ENCODE measurements around the gene TULP1. TPM values are rescaled to one million over a fixed set of nuclear protein-coding genes. Genes with fewer than 3 reads are reported as not detected.

The TULP1 gene
- total and polyA plus RNA-seq, 2 of the 13 experiments (the other 11 are each of a cell fraction or from before 2014, with no cell fraction given), result not detected

- TF ChIP-seq RFXAP (CRISPR knock-in tag; IDR thresholded peaks at IDR 0.05; ENCODE audit: borderline replicate concordance) (peak; percentile 54; the same call in 1 of the 2 replicates), ZNF451 (CRISPR knock-in tag; IDR thresholded peaks at IDR 0.05) (no peak), SAFB2 (CRISPR knock-in tag; IDR thresholded peaks at IDR 0.05; ENCODE audit: borderline replicate concordance, low read depth) (peak; percentile 50; the same call in 1 of the 2 replicates), ZNF878 (CRISPR knock-in tag; IDR thresholded peaks at IDR 0.05) (no peak), TSC22D2 (CRISPR knock-in tag; IDR thresholded peaks at IDR 0.05; ENCODE audit: borderline replicate concordance) (no peak), ZNF687 (CRISPR knock-in tag; IDR thresholded peaks at IDR 0.05) (peak; percentile 83), RARG (CRISPR knock-in tag; IDR thresholded peaks at IDR 0.05; ENCODE audit: low read depth) (no peak), ASH2L (IDR thresholded peaks at IDR 0.05; ENCODE audit: insufficient read length, low read depth, low read length) (peak; percentile 57), SIN3A (IDR thresholded peaks at IDR 0.05; ENCODE audit: borderline replicate concordance, low read depth, low read length) (0 out of 2 replicates have a peak, but pooled peaks have one; percentile 33), ZNF331 (CRISPR knock-in tag; IDR thresholded peaks at IDR 0.05) (peak; percentile 30; the same call in 1 of the 2 replicates), KMT2A (CRISPR knock-in tag; IDR thresholded peaks at IDR 0.05) (peak; percentile 30; the same call in 1 of the 2 replicates), ZNF350 (CRISPR knock-in tag; IDR thresholded peaks at IDR 0.05; ENCODE audit: borderline replicate concordance, low read depth) (0 out of 2 replicates have a peak, but pooled peaks have one; percentile 56), RCOR2 (CRISPR knock-in tag; IDR thresholded peaks at IDR 0.05) (no peak), SP140L (CRISPR knock-in tag; IDR thresholded peaks at IDR 0.05; ENCODE audit: borderline replicate concordance) (no peak), E2F5 (CRISPR knock-in tag; conservative IDR thresholded peaks at IDR 0.05) (peak; percentile 46; the same call in 1 of the 2 replicates), ZNF709 (CRISPR knock-in tag; IDR thresholded peaks at IDR 0.05) (peak; percentile 76), KLF12 (CRISPR knock-in tag; IDR thresholded peaks at IDR 0.05; ENCODE audit: borderline replicate concordance) (peak; percentile 62; the same call in 1 of the 2 replicates), RELA (CRISPR knock-in tag; IDR thresholded peaks at IDR 0.05) (no peak)
Measured at GRCh38 chr6:35496036-35496840, 16.5 kb downstream of the TULP1 start (continued).
